Ureter (tissue), 1 donor: ENCODE results near the gene TMEM184C. TPM values are rescaled to one million over a fixed set of nuclear protein-coding genes. Genes with fewer than 3 reads are reported as not detected.
A peak's percentile ranks its signal among the peaks of the same experiment; 100 is the strongest.

ENCODE experiments used
- DNase-seq: peaks from one replicate; pipeline ENCODE4 v3.0.0-alpha.2; 2020; ENCODE audit warnings: low spot score
- total RNA-seq: library from RNA; stranded (reverse); gene quantifications from one replicate; pipeline ENCODE4 v1.2.4, GENCODE V29; 2023
- donor health status: DM: yes; HTN: yes; CAD: no.

The TMEM184C gene
- total RNA-seq: 29.4 TPM

- peak; percentile 99 for DNase-seq
These were observed at the start of gene TMEM184C for GRCh38 chr4:147617173-147617840. Gene TMEM184C, plus strand, starts transcription at chr4:147617397. Its CDS starts 560 bp downstream, at chr4:147617957.

GRCh38 chr4:147570616-147571015, 46.6 kb upstream of the TMEM184C start:
- DNase-seq: no peak

GRCh38 chr4:147571036-147571770, 46.0 kb upstream of the TMEM184C start:
- DNase-seq: no peak

- no peak for DNase-seq
These were observed 41.1 kb upstream of the TMEM184C start for GRCh38 chr4:147576084-147576483.

GRCh38 chr4:147578051-147578476, 39.1 kb upstream of the TMEM184C start:
- DNase-seq: no peak

GRCh38 chr4:147578593-147578992, 38.6 kb upstream of the TMEM184C start:
- no peak for DNase-seq

GRCh38 chr4:147580396-147580795, 36.8 kb upstream of the TMEM184C start:
- no peak for DNase-seq

- DNase-seq: no peak
These were observed 35.4 kb upstream of the TMEM184C start for GRCh38 chr4:147581606-147582350.

GRCh38 chr4:147582386-147583060, 34.7 kb upstream of the TMEM184C start:
- no peak for DNase-seq

- DNase-seq: no peak
These were observed 33.3 kb upstream of the TMEM184C start for GRCh38 chr4:147583876-147584275.

GRCh38 chr4:147586032-147586431, 31.2 kb upstream of the TMEM184C start:
- DNase-seq: no peak

GRCh38 chr4:147586637-147587036, 30.6 kb upstream of the TMEM184C start:
- no peak for DNase-seq

GRCh38 chr4:147587041-147587440, 30.2 kb upstream of the TMEM184C start:
- DNase-seq: no peak

- no peak for DNase-seq
These were observed 27.6 kb upstream of the TMEM184C start for GRCh38 chr4:147589586-147589985.

- peak; percentile 44 for DNase-seq
These were observed 26.8 kb upstream of the TMEM184C start for GRCh38 chr4:147590249-147590920.

- no peak for DNase-seq
These were observed 26.1 kb upstream of the TMEM184C start for GRCh38 chr4:147591106-147591505.

- no peak for DNase-seq
These were observed 23.1 kb upstream of the TMEM184C start for GRCh38 chr4:147594107-147594506.

GRCh38 chr4:147594578-147594977, 22.6 kb upstream of the TMEM184C start:
- DNase-seq: no peak

- no peak for DNase-seq
These were observed 20.8 kb upstream of the TMEM184C start for GRCh38 chr4:147596377-147596776.

GRCh38 chr4:147596981-147597380, 20.2 kb upstream of the TMEM184C start:
- peak; percentile 59 for DNase-seq

- no peak for DNase-seq
These were observed 19.6 kb upstream of the TMEM184C start for GRCh38 chr4:147597561-147597960.
